PC-3 (cell line): Measurements from ENCODE around the gene CEACAM20.

ENCODE experiments used
- EZH2 ChIP-seq: fragments of 300-600 bp; sonication (generic); IDR thresholded peaks from one replicate; pipeline ENCODE4 v1.6.1; 2017; ENCODE audit warnings: antibody characterized with exemption, mild to moderate bottlenecking, low read length; ENCODE audit not compliant: unreplicated experiment
- EZH2phosphoT487 ChIP-seq: fragments of 300-600 bp; sonication (generic); IDR thresholded peaks from 2 replicates; pipeline ENCODE4 v1.6.1; 2018; ENCODE audit warnings: mild to moderate bottlenecking, antibody characterized with exemption, low read length, borderline replicate concordance
- TF ChIP-seq, protein P1 (sequence below): fragments of 300-600 bp; sonication (generic); conservative IDR thresholded peaks from 2 replicates; pipeline ENCODE4 v1.5.1; 2017; ENCODE audit warnings: antibody characterized with exemption, low read depth, mild to moderate bottlenecking, low read length

GRCh38 chr19:44515031-44515430 lies 14.4 kb downstream of the CEACAM20 start:
- TF ChIP-seq, protein P1, sequence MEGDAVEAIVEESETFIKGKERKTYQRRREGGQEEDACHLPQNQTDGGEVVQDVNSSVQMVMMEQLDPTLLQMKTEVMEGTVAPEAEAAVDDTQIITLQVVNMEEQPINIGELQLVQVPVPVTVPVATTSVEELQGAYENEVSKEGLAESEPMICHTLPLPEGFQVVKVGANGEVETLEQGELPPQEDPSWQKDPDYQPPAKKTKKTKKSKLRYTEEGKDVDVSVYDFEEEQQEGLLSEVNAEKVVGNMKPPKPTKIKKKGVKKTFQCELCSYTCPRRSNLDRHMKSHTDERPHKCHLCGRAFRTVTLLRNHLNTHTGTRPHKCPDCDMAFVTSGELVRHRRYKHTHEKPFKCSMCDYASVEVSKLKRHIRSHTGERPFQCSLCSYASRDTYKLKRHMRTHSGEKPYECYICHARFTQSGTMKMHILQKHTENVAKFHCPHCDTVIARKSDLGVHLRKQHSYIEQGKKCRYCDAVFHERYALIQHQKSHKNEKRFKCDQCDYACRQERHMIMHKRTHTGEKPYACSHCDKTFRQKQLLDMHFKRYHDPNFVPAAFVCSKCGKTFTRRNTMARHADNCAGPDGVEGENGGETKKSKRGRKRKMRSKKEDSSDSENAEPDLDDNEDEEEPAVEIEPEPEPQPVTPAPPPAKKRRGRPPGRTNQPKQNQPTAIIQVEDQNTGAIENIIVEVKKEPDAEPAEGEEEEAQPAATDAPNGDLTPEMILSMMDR = no peak
- TF ChIP-seq EZH2 (no peak), EZH2phosphoT487 (no peak)
